ENCODE measurements around the gene HDC. TPM values are rescaled to one million over a fixed set of nuclear protein-coding genes. Genes with fewer than 3 reads are reported as not detected.

The HDC gene
- total RNA-seq, 1 donor from 2014 or later: 0.14 TPM

DNA sequence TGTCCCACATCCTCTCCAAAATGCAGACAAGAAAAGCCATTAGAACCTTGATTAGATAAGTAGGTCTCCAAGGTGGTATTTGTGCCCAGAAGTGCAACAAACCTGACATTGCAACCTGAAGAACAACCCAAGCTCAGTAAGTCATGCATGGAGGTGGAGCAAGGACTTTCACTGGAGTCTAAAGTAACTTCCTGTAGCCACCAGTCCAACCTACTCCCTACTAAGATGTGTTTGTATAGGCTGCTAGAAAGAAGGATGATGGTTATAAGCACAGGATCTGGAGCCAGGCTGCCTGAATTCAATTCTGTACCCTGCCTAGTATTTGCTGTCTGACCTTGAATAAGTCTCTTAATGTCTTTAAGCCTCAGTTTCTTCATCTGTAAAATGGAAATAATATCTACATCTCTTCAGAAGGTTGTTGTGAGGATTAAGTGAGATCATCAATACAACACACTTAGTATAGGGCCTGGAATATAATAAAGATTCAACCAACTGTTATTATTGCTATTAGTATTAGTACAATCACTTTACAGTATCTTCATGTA, 32.3 kb downstream of the HDC start:
- TF ChIP-seq, protein P1, sequence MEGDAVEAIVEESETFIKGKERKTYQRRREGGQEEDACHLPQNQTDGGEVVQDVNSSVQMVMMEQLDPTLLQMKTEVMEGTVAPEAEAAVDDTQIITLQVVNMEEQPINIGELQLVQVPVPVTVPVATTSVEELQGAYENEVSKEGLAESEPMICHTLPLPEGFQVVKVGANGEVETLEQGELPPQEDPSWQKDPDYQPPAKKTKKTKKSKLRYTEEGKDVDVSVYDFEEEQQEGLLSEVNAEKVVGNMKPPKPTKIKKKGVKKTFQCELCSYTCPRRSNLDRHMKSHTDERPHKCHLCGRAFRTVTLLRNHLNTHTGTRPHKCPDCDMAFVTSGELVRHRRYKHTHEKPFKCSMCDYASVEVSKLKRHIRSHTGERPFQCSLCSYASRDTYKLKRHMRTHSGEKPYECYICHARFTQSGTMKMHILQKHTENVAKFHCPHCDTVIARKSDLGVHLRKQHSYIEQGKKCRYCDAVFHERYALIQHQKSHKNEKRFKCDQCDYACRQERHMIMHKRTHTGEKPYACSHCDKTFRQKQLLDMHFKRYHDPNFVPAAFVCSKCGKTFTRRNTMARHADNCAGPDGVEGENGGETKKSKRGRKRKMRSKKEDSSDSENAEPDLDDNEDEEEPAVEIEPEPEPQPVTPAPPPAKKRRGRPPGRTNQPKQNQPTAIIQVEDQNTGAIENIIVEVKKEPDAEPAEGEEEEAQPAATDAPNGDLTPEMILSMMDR (conservative IDR thresholded peaks at IDR 0.05): no peak
- H3K27ac Mint-ChIP-seq: no peak overlapping the region
- no peak for DNase-seq (ENCODE audit: extremely low spot score, unreplicated experiment)
- H3K27me3 Mint-ChIP-seq: no peaks in the 10 kb centered on the region
- H3K36me3 Mint-ChIP-seq: no peaks in the 10 kb centered on the region
- H3K4me1 Mint-ChIP-seq (ENCODE audit: unreplicated experiment): no peaks in the 10 kb centered on the region
- H3K4me3 Mint-ChIP-seq: no peak overlapping the region
- H3K9me3 Mint-ChIP-seq: no peaks in the 10 kb centered on the region

DNA sequence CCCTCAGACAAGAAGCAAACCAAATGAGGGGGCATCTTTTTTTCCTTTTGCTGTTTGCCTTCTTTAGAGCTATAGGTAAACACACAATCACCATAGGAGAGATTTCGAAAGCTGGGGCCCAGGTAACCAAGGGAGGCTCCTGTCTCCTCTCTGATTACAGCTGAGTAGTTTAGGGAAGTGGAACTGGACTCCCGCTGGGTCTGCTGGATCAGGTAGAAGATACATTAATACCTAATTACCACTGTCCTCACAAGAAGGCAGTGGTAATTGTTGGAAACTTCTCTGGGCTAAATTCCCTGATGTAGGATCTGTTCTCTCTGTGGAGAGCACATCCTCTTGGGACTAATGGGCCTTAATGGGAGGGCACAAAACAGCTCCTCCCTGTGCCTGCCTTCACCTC, 32.7 kb downstream of the HDC start:
- Mint-ChIP-seq H3K9me3 (no peaks in the 10 kb centered on the region), H3K4me3 (no peak overlapping the region), H3K27me3 (no peaks in the 10 kb centered on the region), H3K4me1 (ENCODE audit: unreplicated experiment) (no peaks in the 10 kb centered on the region), H3K36me3 (no peaks in the 10 kb centered on the region), H3K27ac (no peak overlapping the region)
- TF ChIP-seq, protein P1 (conservative IDR thresholded peaks at IDR 0.05): no peak
- no peak for DNase-seq (ENCODE audit: extremely low spot score, unreplicated experiment)

DNA sequence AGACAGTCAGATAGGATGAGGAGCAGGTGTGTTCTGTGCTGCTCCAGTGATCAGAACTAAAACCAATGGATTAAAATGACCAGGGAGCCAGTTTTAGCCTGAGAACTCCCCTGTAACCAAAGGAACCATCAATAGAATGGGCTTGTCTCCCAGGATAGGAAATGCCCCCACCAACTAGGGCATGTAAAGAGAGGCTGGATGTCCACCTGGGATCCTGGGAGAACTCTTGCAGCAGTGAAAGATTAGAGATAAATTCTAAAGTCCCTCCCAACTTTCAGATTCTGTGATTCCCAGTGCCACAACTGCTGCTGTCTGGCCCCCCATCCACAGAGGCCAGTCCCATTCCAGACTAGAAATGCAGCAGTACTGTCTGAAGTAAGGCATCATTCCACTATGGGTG, 33.8 kb downstream of the HDC start:
- TF ChIP-seq, protein P1 (conservative IDR thresholded peaks at IDR 0.05): no peak
- H3K36me3 Mint-ChIP-seq: no peaks in the 10 kb centered on the region
- H3K27ac Mint-ChIP-seq: no peak overlapping the region
- H3K9me3 Mint-ChIP-seq: no peaks in the 10 kb centered on the region
- no peaks in the 10 kb centered on the region for H3K4me1 Mint-ChIP-seq (ENCODE audit: unreplicated experiment)
- no peaks in the 10 kb centered on the region for H3K27me3 Mint-ChIP-seq
- DNase-seq (ENCODE audit: extremely low spot score, unreplicated experiment): no peak
- no peak overlapping the region for H3K4me3 Mint-ChIP-seq

DNA sequence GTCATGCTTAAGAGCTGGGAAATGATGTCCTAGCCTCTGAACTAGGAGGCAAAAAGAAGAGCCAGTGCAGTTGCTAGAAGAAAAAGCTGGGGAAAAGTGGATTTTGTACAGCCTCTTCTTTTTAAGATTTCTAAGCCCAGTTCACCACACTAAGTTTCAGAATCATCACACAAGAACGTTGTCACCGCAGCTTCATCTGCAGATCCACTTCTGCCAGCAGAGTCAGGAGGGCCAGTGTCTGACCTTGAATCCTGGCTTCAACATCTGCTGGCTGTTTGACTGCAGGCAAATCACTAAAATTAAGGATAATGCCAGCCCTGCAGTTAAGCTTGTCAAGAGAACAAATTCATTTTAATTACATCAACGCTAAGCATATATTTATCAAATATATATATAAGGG, 36.2 kb downstream of the HDC start:
- no peaks in the 10 kb centered on the region for H3K27me3 Mint-ChIP-seq
- H3K4me3 Mint-ChIP-seq: no peak overlapping the region
- no peaks in the 10 kb centered on the region for H3K9me3 Mint-ChIP-seq

DNA sequence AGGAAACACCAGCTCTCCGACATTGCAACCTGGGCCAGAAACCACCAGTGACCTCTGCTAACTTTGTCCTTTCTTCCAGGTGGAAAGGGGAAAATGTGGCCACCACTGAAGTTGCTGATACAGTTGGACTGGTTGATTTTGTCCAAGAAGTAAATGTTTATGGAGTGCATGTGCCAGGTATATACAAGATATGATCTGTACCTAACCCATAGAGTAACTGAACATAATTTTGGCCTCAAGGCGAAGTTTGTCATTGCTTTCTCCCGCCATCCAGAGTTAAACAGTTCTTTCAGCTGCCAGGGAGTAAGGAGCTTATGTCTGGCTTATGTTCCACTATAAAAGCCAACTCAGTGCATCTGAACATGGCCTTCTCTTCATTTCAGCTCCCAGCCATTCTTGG, 36.7 kb downstream of the HDC start:
- no peak for DNase-seq (ENCODE audit: extremely low spot score, unreplicated experiment)
- no peaks in the 10 kb centered on the region for H3K4me1 Mint-ChIP-seq (ENCODE audit: unreplicated experiment)
- no peak overlapping the region for H3K4me3 Mint-ChIP-seq
- H3K9me3 Mint-ChIP-seq: no peaks in the 10 kb centered on the region
- H3K27ac Mint-ChIP-seq: no peak overlapping the region
- TF ChIP-seq, protein P1 (conservative IDR thresholded peaks at IDR 0.05): no peak
- H3K36me3 Mint-ChIP-seq: no peaks in the 10 kb centered on the region
- no peaks in the 10 kb centered on the region for H3K27me3 Mint-ChIP-seq

More for the DNA sequence above, 36.2 kb downstream of the HDC start:
- no peak for DNase-seq (ENCODE audit: extremely low spot score, unreplicated experiment)
- H3K27ac Mint-ChIP-seq: no peak overlapping the region
- H3K4me1 Mint-ChIP-seq (ENCODE audit: unreplicated experiment): no peaks in the 10 kb centered on the region
- no peaks in the 10 kb centered on the region for H3K36me3 Mint-ChIP-seq
- TF ChIP-seq, protein P1 (conservative IDR thresholded peaks at IDR 0.05): no peak

DNA sequence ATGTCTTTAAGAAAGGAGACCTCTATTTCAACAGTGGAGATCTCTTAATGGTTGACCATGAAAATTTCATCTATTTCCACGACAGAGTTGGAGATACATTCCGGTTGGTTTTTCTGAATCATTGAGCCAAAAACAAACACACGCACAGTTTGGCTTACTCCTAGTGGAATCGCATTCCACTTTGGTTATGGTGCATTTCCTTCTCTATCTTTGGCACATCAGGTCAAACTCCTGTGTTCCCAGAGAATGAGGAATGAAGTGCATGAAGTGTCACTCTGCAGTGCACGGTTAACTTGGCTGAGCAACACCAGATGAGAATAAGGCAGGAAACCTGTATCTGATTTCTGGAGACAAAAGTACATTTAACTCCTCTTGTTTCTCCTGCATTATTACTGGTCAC, 38.5 kb downstream of the HDC start:
- TF ChIP-seq, protein P1 (conservative IDR thresholded peaks at IDR 0.05): no peak
- H3K9me3 Mint-ChIP-seq: no peaks in the 10 kb centered on the region
- no peak overlapping the region for H3K27ac Mint-ChIP-seq
- DNase-seq (ENCODE audit: extremely low spot score, unreplicated experiment): no peak
- no peaks in the 10 kb centered on the region for H3K27me3 Mint-ChIP-seq
- no peak overlapping the region for H3K4me3 Mint-ChIP-seq
- H3K4me1 Mint-ChIP-seq (ENCODE audit: unreplicated experiment): no peaks in the 10 kb centered on the region
- H3K36me3 Mint-ChIP-seq: no peaks in the 10 kb centered on the region

All from type B pancreatic cell (in vitro differentiated cells).